ENCODE results near the gene SH3TC1.

Gene SH3TC1

GRCh38 chr4:8174970-8175369 is 24.1 kb upstream of the SH3TC1 start:
- Histone ChIP-seq H3K4me1 (ENCODE audit: control insufficient read depth, low read length) (peaks cover 59% of the 10 kb centered on the region), H4K20me1 (ENCODE audit: control insufficient read depth, insufficient read depth, low read depth, low read length) (no peaks in the 10 kb centered on the region), H3K9me3 (ENCODE audit: control insufficient read depth, insufficient read depth, low read length) (no peaks in the 10 kb centered on the region), H3K4me3 (ENCODE audit: low read length) (no peak overlapping the region), H3K4me2 (ENCODE audit: low read length) (no peak overlapping the region), H3K36me3 (ENCODE audit: control insufficient read depth, low read length) (no peaks in the 10 kb centered on the region), H3K27ac (ENCODE audit: low read depth, low read length) (no peak overlapping the region), H3K79me2 (ENCODE audit: control insufficient read depth, low read length) (no peaks in the 10 kb centered on the region), H3K27me3 (ENCODE audit: control insufficient read depth, low read length) (no peaks in the 10 kb centered on the region), H3K9me2 (replicated peaks; ENCODE audit: control insufficient read depth, low read length) (no peaks in the 10 kb centered on the region), H3F3A (ENCODE audit: control insufficient read depth, insufficient read depth) (0 out of 2 replicates have a peak, but pooled peaks cover 4% of the 10 kb centered on the region)
- no peak for TF ChIP-seq EZH2phosphoT487 (IDR thresholded peaks at IDR 0.05; ENCODE audit: borderline replicate concordance, low read length)
- TF ChIP-seq CTCF (IDR thresholded peaks at IDR 0.05; ENCODE audit: low read depth, low read length, poor library complexity, severe bottlenecking), result no peak

GRCh38 chr4:8175686-8176085 is 23.4 kb upstream of the SH3TC1 start:
- 0 out of 2 replicates have a peak, but pooled peaks cover 4% of the 10 kb centered on the region for H3F3A ChIP-seq (ENCODE audit: control insufficient read depth, insufficient read depth)
- H3K79me2 ChIP-seq (ENCODE audit: control insufficient read depth, low read length), result no peaks in the 10 kb centered on the region
- no peaks in the 10 kb centered on the region for H3K9me2 ChIP-seq (replicated peaks; ENCODE audit: control insufficient read depth, low read length)
- no peaks in the 10 kb centered on the region for H4K20me1 ChIP-seq (ENCODE audit: control insufficient read depth, insufficient read depth, low read depth, low read length)
- H3K4me3 ChIP-seq (ENCODE audit: low read length), result no peak overlapping the region
- no peak overlapping the region for H3K4me2 ChIP-seq (ENCODE audit: low read length)
- H3K9me3 ChIP-seq (ENCODE audit: control insufficient read depth, insufficient read depth, low read length), result no peaks in the 10 kb centered on the region
- no peaks in the 10 kb centered on the region for H3K36me3 ChIP-seq (ENCODE audit: control insufficient read depth, low read length)
- no peak overlapping the region for H3K27ac ChIP-seq (ENCODE audit: low read depth, low read length)
- TF ChIP-seq EZH2phosphoT487 (IDR thresholded peaks at IDR 0.05; ENCODE audit: borderline replicate concordance, low read length) (no peak), CTCF (IDR thresholded peaks at IDR 0.05; ENCODE audit: low read depth, low read length, poor library complexity, severe bottlenecking) (no peak)
- H3K4me1 ChIP-seq (ENCODE audit: control insufficient read depth, low read length), result peaks cover 59% of the 10 kb centered on the region
- H3K27me3 ChIP-seq (ENCODE audit: control insufficient read depth, low read length), result no peaks in the 10 kb centered on the region

DNA sequence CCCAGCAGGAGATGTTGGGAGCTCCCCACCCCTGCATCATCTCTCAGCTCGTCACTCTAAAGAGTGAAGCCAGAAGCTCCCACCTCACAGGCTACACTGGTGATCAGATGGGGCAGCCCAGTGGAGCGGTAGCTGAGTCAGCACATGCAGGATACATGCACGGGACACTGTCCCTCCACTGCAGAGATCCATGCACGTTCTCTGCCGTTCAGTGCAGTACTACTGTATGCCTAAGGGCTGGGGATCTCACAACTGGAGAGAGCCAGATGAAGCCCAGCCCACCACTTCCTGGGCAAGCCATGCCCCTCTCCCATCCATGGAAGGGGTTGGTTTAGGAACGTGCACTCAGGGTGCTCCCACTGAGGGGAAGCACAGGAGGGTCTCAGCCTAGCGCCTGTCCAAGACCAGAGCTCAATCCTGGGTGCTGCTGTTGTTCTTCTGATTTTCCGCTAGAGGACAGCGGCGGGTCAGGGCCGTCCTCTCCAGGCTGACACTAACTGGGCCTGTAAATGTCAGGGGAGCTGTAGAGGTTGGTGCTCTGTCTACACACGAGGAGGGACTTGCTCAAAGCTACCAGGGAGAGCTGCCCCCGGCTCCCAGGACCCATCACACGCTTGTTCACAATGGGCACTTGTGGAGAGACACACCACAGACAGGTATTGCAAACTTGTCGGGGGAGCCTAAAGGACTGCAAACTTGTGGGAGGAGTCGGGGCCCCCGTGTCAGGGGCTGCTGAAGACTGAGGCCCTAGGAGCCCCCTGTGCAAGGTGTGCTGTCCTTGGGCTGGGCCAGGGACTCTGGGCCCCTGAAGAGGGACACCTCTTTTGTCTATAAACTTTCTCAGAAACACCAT is 22.3 kb upstream of the SH3TC1 start:
- Histone ChIP-seq H3K79me2 (ENCODE audit: control insufficient read depth, low read length) (no peaks in the 10 kb centered on the region), H3K9me3 (ENCODE audit: control insufficient read depth, insufficient read depth, low read length) (no peaks in the 10 kb centered on the region), H3K27ac (ENCODE audit: low read depth, low read length) (no peak overlapping the region), H4K20me1 (ENCODE audit: control insufficient read depth, insufficient read depth, low read depth, low read length) (no peaks in the 10 kb centered on the region), H3K4me3 (ENCODE audit: low read length) (no peak overlapping the region), H3K36me3 (ENCODE audit: control insufficient read depth, low read length) (no peaks in the 10 kb centered on the region), H3K4me1 (ENCODE audit: control insufficient read depth, low read length) (peaks cover 52% of the 10 kb centered on the region), H3K4me2 (ENCODE audit: low read length) (0 out of 2 replicates have a peak overlapping the region, but pooled peaks have one; percentile 6), H3F3A (ENCODE audit: control insufficient read depth, insufficient read depth) (0 out of 2 replicates have a peak, but pooled peaks cover 4% of the 10 kb centered on the region), H3K9me2 (replicated peaks; ENCODE audit: control insufficient read depth, low read length) (no peaks in the 10 kb centered on the region), H3K27me3 (ENCODE audit: control insufficient read depth, low read length) (no peaks in the 10 kb centered on the region)
- TF ChIP-seq EZH2phosphoT487 (IDR thresholded peaks at IDR 0.05; ENCODE audit: borderline replicate concordance, low read length) (no peak), CTCF (IDR thresholded peaks at IDR 0.05; ENCODE audit: low read depth, low read length, poor library complexity, severe bottlenecking) (peak; percentile 86)
